ENCODE measurements around the gene MAPRE3. TPM values are rescaled to one million over a fixed set of nuclear protein-coding genes. Genes with fewer than 3 reads are reported as not detected.

MAPRE3 gene
- total and polyA plus RNA-seq, 7 donors = 22.1 to 149 (median 116) TPM

- Histone ChIP-seq H3K36me3 (ENCODE audit: insufficient read depth in 1 of 2, low read depth in 1 of 2) (no peaks in the 10 kb centered on the region), H3K4me3 (no peak overlapping the region), H3K27me3 (ENCODE audit: insufficient read depth in 3 of 3, low read length in 2 of 3) (no peaks in the 10 kb centered on the region), H3K27ac (no peak overlapping the region), H3K9me3 (no peaks in the 10 kb centered on the region), H3K4me1 (peaks cover 18% of the 10 kb centered on the region)
- ATAC-seq (no peak), DNase-seq (no peak)
- TF ChIP-seq, protein P1, sequence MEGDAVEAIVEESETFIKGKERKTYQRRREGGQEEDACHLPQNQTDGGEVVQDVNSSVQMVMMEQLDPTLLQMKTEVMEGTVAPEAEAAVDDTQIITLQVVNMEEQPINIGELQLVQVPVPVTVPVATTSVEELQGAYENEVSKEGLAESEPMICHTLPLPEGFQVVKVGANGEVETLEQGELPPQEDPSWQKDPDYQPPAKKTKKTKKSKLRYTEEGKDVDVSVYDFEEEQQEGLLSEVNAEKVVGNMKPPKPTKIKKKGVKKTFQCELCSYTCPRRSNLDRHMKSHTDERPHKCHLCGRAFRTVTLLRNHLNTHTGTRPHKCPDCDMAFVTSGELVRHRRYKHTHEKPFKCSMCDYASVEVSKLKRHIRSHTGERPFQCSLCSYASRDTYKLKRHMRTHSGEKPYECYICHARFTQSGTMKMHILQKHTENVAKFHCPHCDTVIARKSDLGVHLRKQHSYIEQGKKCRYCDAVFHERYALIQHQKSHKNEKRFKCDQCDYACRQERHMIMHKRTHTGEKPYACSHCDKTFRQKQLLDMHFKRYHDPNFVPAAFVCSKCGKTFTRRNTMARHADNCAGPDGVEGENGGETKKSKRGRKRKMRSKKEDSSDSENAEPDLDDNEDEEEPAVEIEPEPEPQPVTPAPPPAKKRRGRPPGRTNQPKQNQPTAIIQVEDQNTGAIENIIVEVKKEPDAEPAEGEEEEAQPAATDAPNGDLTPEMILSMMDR (IDR thresholded peaks at IDR 0.05) = no peak
- intact Hi-C loops (cut with DNase I) = no loop called here
- 80 to 86% (median 84%) methylated on average over 4 of the region's 4 CpGs for WGBS, 3 donors
These were observed 29.8 kb downstream of the MAPRE3 start for GRCh38 chr2:27000228-27000627.

GRCh38 chr2:27000995-27001394 is 30.6 kb downstream of the MAPRE3 start:
- intact Hi-C loops (cut with DNase I) = no loop called here
- TF ChIP-seq, protein P1 (IDR thresholded peaks at IDR 0.05) = no peak
- 92 to 94% (median 93%) methylated on average over 2 of the region's 2 CpGs for WGBS, 3 donors
- ATAC-seq (peak in 2 of 4 donors; percentile 43 to 50), DNase-seq (no peak)
- no peaks in the 10 kb centered on the region for H3K9me3 ChIP-seq
- peaks cover 18% of the 10 kb centered on the region for H3K4me1 ChIP-seq
- no peak overlapping the region for H3K4me3 ChIP-seq
- no peak overlapping the region for H3K27ac ChIP-seq
- no peaks in the 10 kb centered on the region for H3K27me3 ChIP-seq (ENCODE audit: insufficient read depth in 3 of 3, low read length in 2 of 3)
- no peaks in the 10 kb centered on the region for H3K36me3 ChIP-seq (ENCODE audit: insufficient read depth in 1 of 2, low read depth in 1 of 2)

GRCh38 chr2:27001950-27002349 is 31.5 kb downstream of the MAPRE3 start:
- Histone ChIP-seq H3K4me1 (peaks cover 18% of the 10 kb centered on the region), H3K36me3 (ENCODE audit: insufficient read depth in 1 of 2, low read depth in 1 of 2) (no peaks in the 10 kb centered on the region), H3K4me3 (no peak overlapping the region), H3K9me3 (no peaks in the 10 kb centered on the region), H3K27ac (no peak overlapping the region), H3K27me3 (ENCODE audit: insufficient read depth in 3 of 3, low read length in 2 of 3) (no peaks in the 10 kb centered on the region)
- WGBS, 3 donors = 61 to 71% (median 63%) methylated on average over 5 of the region's 5 CpGs
- intact Hi-C loops (cut with DNase I) = loop anchor here in 1 of 2 donors (2.0 kb wide), 1 partner anchor 17 kb away; no protein-coding TSS in a partner anchor
- no peak for DNase-seq
- ATAC-seq = peak in 2 of 4 donors; percentile 22 to 39
- TF ChIP-seq, protein P1 (IDR thresholded peaks at IDR 0.05) = no peak

DNA sequence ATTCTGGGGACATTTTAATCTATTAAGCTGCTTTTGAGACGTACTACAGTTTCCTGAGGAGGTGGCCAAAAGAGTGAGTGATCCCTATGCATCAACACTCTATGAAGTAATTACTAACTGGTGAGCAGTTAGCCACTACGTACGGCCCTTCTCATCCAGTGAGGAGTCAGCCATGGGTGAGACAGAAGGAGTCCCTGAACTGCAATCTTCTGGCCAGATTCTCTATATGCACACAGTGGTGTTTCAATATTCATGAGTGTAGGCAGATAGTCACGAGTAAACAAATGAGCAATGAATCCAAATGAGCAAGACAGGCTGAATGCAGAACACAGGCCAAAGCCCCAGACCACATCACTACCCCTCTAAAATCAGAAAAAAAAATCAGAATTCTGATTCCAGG is 32.6 kb downstream of the MAPRE3 start:
- no peak for DNase-seq
- Histone ChIP-seq H3K27ac (no peak overlapping the region), H3K36me3 (ENCODE audit: insufficient read depth in 1 of 2, low read depth in 1 of 2) (no peaks in the 10 kb centered on the region), H3K9me3 (no peaks in the 10 kb centered on the region), H3K4me3 (no peak overlapping the region), H3K4me1 (peaks cover 19% of the 10 kb centered on the region), H3K27me3 (ENCODE audit: insufficient read depth in 3 of 3, low read length in 2 of 3) (no peaks in the 10 kb centered on the region)
- TF ChIP-seq, protein P1 (IDR thresholded peaks at IDR 0.05) = no peak
- intact Hi-C loops (cut with DNase I) = loop anchor here in 1 of 2 donors (2.0 kb wide), 1 partner anchor 18 kb away; no protein-coding TSS in a partner anchor
- ATAC-seq = no peak
- 88 to 98% (median 92%) methylated on average over 4 of the region's 4 CpGs for WGBS, 3 donors

DNA sequence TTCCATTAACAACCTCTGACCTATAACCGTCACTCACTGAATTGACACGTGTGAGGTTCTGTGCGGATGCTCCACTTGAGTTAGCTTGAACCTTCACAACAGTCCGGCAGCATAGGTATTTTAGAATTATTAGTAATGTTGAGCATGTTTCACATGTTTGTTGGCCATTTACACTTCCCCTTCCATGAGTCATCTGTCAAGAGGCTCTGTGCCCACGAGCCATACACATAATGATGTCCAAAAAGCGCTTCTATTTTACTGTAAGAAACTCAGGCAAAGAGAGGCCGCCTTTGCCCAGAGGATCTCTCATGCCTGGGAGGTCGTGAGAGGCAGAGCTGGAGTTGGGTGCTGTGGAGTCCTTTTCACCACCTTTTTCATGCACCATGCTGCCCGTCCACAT is 33.4 kb downstream of the MAPRE3 start:
- Histone ChIP-seq H3K36me3 (ENCODE audit: insufficient read depth in 1 of 2, low read depth in 1 of 2) (no peaks in the 10 kb centered on the region), H3K9me3 (no peaks in the 10 kb centered on the region), H3K4me1 (peaks cover 13% of the 10 kb centered on the region), H3K27ac (no peak overlapping the region), H3K27me3 (ENCODE audit: insufficient read depth in 3 of 3, low read length in 2 of 3) (no peaks in the 10 kb centered on the region), H3K4me3 (no peak overlapping the region)
- 83 to 86% (median 85%) methylated on average over 9 of the region's 9 CpGs for WGBS, 3 donors
- DNase-seq = no peak
- TF ChIP-seq, protein P1 (IDR thresholded peaks at IDR 0.05) = no peak
- ATAC-seq = peak; percentile 35 to 66 (median 52)
- intact Hi-C loops (cut with DNase I) = loop anchor here in 1 of 2 donors (2.0 kb wide), 1 partner anchor 19 kb away; no protein-coding TSS in a partner anchor
